Liver (tissue), 9 donors: ENCODE data around the gene ITPK1. TPM values are rescaled to one million over a fixed set of nuclear protein-coding genes. Genes with fewer than 3 reads are reported as not detected.

Source experiments
- DNase-seq: peaks from one replicate; pipeline ENCODE4 v3.0.0-alpha.2; 2017; ENCODE audit warnings: low spot score
- H3K27ac ChIP-seq, 2 donors: one replicate each; pipeline ENCODE4 v1.7.0; 2013; ENCODE audit warnings: inconsistent platforms in 2 of 2, low read length in 2 of 2, control low read depth in 1 of 2, low read depth in 1 of 2, mild to moderate bottlenecking in 1 of 2
- H3K27me3 ChIP-seq, 4 donors: one replicate each; pipeline versions ENCODE4 v1.6.1 to v1.7.0; 2013; ENCODE audit warnings: low read length in 3 of 4, inconsistent platforms in 1 of 4, mild to moderate bottlenecking in 1 of 4, moderate library complexity in 1 of 4; ENCODE audit not compliant: control insufficient read depth in 4 of 4, insufficient read depth in 4 of 4
- H3K36me3 ChIP-seq, 4 donors: one replicate each; pipeline versions ENCODE4 v1.6.1 to v1.7.0; 2013; ENCODE audit warnings: low read length in 3 of 4, mild to moderate bottlenecking in 3 of 4, low read depth in 1 of 4, moderate library complexity in 1 of 4; ENCODE audit not compliant: control insufficient read depth in 4 of 4, insufficient read depth in 3 of 4
- H3K4me1 ChIP-seq, 4 donors: one replicate each; pipeline versions ENCODE4 v1.6.1 to v1.7.0; 2013; ENCODE audit warnings: low read length in 3 of 4, mild to moderate bottlenecking in 3 of 4, moderate library complexity in 1 of 4; ENCODE audit not compliant: control insufficient read depth in 4 of 4, insufficient read depth in 4 of 4
- H3K4me3 ChIP-seq, 3 donors: one replicate each; pipeline versions ENCODE4 v1.6.1 to v1.7.0; 2013; ENCODE audit warnings: low read length in 3 of 3, control low read depth in 1 of 3, low read depth in 1 of 3, mild to moderate bottlenecking in 1 of 3
- H3K9ac ChIP-seq, 2 donors: one replicate each; pipeline ENCODE4 v1.7.0; 2013; ENCODE audit warnings: low read length in 2 of 2, mild to moderate bottlenecking in 2 of 2, moderate library complexity in 2 of 2, control low read depth in 1 of 2, low read depth in 1 of 2
- H3K9me3 ChIP-seq, 4 donors: one replicate each; pipeline versions ENCODE4 v1.6.1 to v1.7.0; 2013; ENCODE audit warnings: low read length in 3 of 4; ENCODE audit not compliant: control insufficient read depth in 4 of 4
- ATF3 ChIP-seq: IDR thresholded peaks from 2 replicates; pipeline ENCODE4 v1.6.1; 2016; ENCODE audit warnings: antibody characterized with exemption
- FOXA1 ChIP-seq: IDR thresholded peaks from 2 replicates; pipeline ENCODE4 v1.6.1; 2016; ENCODE audit warnings: antibody characterized with exemption
- GABPA ChIP-seq, 2 donors: IDR thresholded peaks in 1 of 2; conservative IDR thresholded peaks in 1 of 2; 2 replicates each; pipeline ENCODE4 v1.6.1; 2016; ENCODE audit warnings: antibody characterized with exemption in 2 of 2, mild to moderate bottlenecking in 1 of 2, moderate library complexity in 1 of 2
- HNF4A ChIP-seq, 2 donors: conservative IDR thresholded peaks; 2 replicates each; pipeline ENCODE4 v1.6.1; 2016; ENCODE audit warnings: antibody characterized with exemption in 2 of 2, mild to moderate bottlenecking in 2 of 2
- HNF4G ChIP-seq: IDR thresholded peaks from 2 replicates; pipeline ENCODE4 v1.6.1; 2016; ENCODE audit warnings: antibody characterized with exemption
- JUND ChIP-seq, 2 donors: IDR thresholded peaks; 2 replicates each; pipeline ENCODE4 v1.6.1; 2016; ENCODE audit warnings: antibody characterized with exemption in 2 of 2
- NR2F2 ChIP-seq: IDR thresholded peaks from 2 replicates; pipeline ENCODE4 v1.6.1; 2016; ENCODE audit warnings: antibody characterized with exemption
- REST ChIP-seq: IDR thresholded peaks from 2 replicates; pipeline ENCODE4 v1.6.1; 2016; ENCODE audit warnings: antibody characterized with exemption, mild to moderate bottlenecking
- RXRA ChIP-seq, 2 donors: IDR thresholded peaks; 2 replicates each; pipeline ENCODE4 v1.6.1; 2017 to 2018; ENCODE audit warnings: antibody characterized with exemption in 2 of 2, mild to moderate bottlenecking in 1 of 2
- YY1 ChIP-seq: IDR thresholded peaks from 2 replicates; pipeline ENCODE4 v1.6.1; 2016; ENCODE audit warnings: antibody characterized with exemption, mild to moderate bottlenecking
- WGBS: extraction: QIAGEN DNeasy Blood & Tissue Kit; methylation state at CpG from one replicate; pipeline ENCODE4 v1.1.7; 2013; 5-methylcytosine and 5-hydroxymethylcytosine counted together
- polyA plus RNA-seq, 2 donors: library from polyadenylated mRNA; stranded (reverse) in 1 of 2; unstranded in 1 of 2; fragments of 200-250 nt in 1 of 2; fragments of >200 nt in 1 of 2; fragmentation: Nextera tagmentation in 1 of 2; extraction: Ambion mirVana in 1 of 2; gene quantifications; one replicate each; pipeline versions ENCODE4 v1.2.1 to v1.2.3, GENCODE V29; 2013 to 2015
- total RNA-seq, 2 donors: library from RNA; depleted of rRNA; stranded (reverse); fragments of >200 nt; gene quantifications; one replicate each; pipeline ENCODE4 v1.2.3, GENCODE V29; 2014
- TF ChIP-seq, protein P1 (sequence below): fragments of 150-350 bp; IDR thresholded peaks from 2 replicates; pipeline ENCODE4 v1.5.1; 2017; ENCODE audit warnings: improper control_type of control experiment, low read depth, low read length; ENCODE audit not compliant: missing input control
- TF ChIP-seq, protein P2 (sequence below): IDR thresholded peaks from 2 replicates; pipeline ENCODE4 v1.6.1; 2016; ENCODE audit warnings: antibody characterized with exemption
- TF ChIP-seq, protein P3 (sequence below): IDR thresholded peaks from 2 replicates; pipeline ENCODE4 v1.6.1; 2016; ENCODE audit warnings: antibody characterized with exemption
- donor health status: healthy.
- donor health status: healthy.
- donor health status: healthy.
- donor health status: healthy.
- donor health status: healthy.

ITPK1 gene
- total and polyA plus RNA-seq, 4 donors, result 9.0 to 41.2 (median 20.4) TPM

- H3K4me3 ChIP-seq, result no peak overlapping the region
- peaks cover 6 to 20% (median 14%) of the 10 kb centered on the region in 4 donors for H3K4me1 ChIP-seq
- H3K27ac ChIP-seq, result no peak overlapping the region
- TF ChIP-seq RXRA (IDR thresholded peaks at IDR 0.05), result no peak
- H3K9ac ChIP-seq, result no peak overlapping the region
- 96% methylated on average over 10 of the region's 10 CpGs for WGBS
- H3K36me3 ChIP-seq, result no peaks in the 10 kb centered on the region
- no peaks in the 10 kb centered on the region for H3K9me3 ChIP-seq
- no peaks in the 10 kb centered on the region for H3K27me3 ChIP-seq
- no peak for DNase-seq
These were observed 39.0 kb downstream of the ITPK1 start for GRCh38 chr14:93076755-93077154.

DNA sequence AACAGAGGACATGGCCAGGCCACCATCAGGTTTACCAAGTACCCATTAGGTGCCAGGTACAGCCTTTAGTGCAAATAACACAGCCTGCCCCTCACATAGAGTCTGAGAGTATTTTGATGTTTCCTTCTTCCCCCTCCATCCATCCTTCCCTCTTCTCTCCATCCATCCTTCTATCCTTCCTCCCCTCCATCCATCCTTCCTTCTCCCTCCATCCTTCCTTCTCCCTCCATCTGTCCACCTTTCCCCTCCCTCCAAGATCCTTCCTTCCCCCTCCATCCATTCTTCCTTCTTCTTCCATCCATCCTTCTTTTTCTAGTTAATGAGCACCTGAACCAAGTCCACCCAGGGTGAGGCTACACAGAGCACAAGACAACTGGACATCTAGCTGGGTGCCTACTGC, 39.8 kb downstream of the ITPK1 start:
- H3K4me1 ChIP-seq, result peaks cover 6 to 20% (median 14%) of the 10 kb centered on the region in 4 donors
- H3K4me3 ChIP-seq, result no peak overlapping the region
- no peak overlapping the region for H3K9ac ChIP-seq
- no peaks in the 10 kb centered on the region for H3K9me3 ChIP-seq
- DNase-seq, result no peak
- no peak for TF ChIP-seq HNF4A (conservative IDR thresholded peaks at IDR 0.05)
- TF ChIP-seq, protein P1, sequence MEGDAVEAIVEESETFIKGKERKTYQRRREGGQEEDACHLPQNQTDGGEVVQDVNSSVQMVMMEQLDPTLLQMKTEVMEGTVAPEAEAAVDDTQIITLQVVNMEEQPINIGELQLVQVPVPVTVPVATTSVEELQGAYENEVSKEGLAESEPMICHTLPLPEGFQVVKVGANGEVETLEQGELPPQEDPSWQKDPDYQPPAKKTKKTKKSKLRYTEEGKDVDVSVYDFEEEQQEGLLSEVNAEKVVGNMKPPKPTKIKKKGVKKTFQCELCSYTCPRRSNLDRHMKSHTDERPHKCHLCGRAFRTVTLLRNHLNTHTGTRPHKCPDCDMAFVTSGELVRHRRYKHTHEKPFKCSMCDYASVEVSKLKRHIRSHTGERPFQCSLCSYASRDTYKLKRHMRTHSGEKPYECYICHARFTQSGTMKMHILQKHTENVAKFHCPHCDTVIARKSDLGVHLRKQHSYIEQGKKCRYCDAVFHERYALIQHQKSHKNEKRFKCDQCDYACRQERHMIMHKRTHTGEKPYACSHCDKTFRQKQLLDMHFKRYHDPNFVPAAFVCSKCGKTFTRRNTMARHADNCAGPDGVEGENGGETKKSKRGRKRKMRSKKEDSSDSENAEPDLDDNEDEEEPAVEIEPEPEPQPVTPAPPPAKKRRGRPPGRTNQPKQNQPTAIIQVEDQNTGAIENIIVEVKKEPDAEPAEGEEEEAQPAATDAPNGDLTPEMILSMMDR, result no peak
- no peak for TF ChIP-seq NR2F2
- TF ChIP-seq, protein P2, sequence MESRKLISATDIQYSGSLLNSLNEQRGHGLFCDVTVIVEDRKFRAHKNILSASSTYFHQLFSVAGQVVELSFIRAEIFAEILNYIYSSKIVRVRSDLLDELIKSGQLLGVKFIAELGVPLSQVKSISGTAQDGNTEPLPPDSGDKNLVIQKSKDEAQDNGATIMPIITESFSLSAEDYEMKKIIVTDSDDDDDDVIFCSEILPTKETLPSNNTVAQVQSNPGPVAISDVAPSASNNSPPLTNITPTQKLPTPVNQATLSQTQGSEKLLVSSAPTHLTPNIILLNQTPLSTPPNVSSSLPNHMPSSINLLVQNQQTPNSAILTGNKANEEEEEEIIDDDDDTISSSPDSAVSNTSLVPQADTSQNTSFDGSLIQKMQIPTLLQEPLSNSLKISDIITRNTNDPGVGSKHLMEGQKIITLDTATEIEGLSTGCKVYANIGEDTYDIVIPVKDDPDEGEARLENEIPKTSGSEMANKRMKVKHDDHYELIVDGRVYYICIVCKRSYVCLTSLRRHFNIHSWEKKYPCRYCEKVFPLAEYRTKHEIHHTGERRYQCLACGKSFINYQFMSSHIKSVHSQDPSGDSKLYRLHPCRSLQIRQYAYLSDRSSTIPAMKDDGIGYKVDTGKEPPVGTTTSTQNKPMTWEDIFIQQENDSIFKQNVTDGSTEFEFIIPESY, result no peak
- TF ChIP-seq FOXA1, result no peak
- no peak for TF ChIP-seq HNF4G
- TF ChIP-seq RXRA (IDR thresholded peaks at IDR 0.05), result no peak
- no peak for TF ChIP-seq ATF3
- TF ChIP-seq, protein P3, sequence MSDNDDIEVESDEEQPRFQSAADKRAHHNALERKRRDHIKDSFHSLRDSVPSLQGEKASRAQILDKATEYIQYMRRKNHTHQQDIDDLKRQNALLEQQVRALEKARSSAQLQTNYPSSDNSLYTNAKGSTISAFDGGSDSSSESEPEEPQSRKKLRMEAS, result no peak
- TF ChIP-seq GABPA (IDR thresholded peaks at IDR 0.05 in 1 of 2, conservative IDR thresholded peaks at IDR 0.05 in 1 of 2), result no peak
- TF ChIP-seq YY1, result no peak
- TF ChIP-seq JUND (IDR thresholded peaks at IDR 0.05), result no peak
- no peak for TF ChIP-seq REST
- no peak overlapping the region for H3K27ac ChIP-seq
- no peaks in the 10 kb centered on the region for H3K36me3 ChIP-seq
- no peaks in the 10 kb centered on the region for H3K27me3 ChIP-seq
